WERI-Rb-1 (cell line): Measurements from ENCODE around the gene RHOG.

Experiments used
- DNase-seq: peaks from one replicate; pipeline ENCODE4 v3.0.0-alpha.2; 2020
- H3K27ac ChIP-seq: fragments of 250-450 bp; sonication (Bioruptor Pico); 2 replicates; pipeline ENCODE4 v1.5.1; 2020; ENCODE audit warnings: mild to moderate bottlenecking, moderate library complexity
- H3K27me3 ChIP-seq: fragments of 250-450 bp; sonication (Bioruptor Pico); 2 replicates; pipeline ENCODE4 v1.5.1; 2021; ENCODE audit warnings: mild to moderate bottlenecking, low read depth, moderate library complexity; ENCODE audit not compliant: insufficient read depth, severe bottlenecking
- H3K36me3 ChIP-seq: fragments of 250-450 bp; sonication (Bioruptor Pico); 2 replicates; pipeline ENCODE4 v1.5.1; 2020; ENCODE audit warnings: mild to moderate bottlenecking, moderate library complexity
- H3K4me3 ChIP-seq: 2 replicates; pipeline ENCODE4 v1.5.1; 2011; ENCODE audit warnings: low read depth, mild to moderate bottlenecking, control low read depth, low read length
- H3K9me3 ChIP-seq: fragments of 250-450 bp; sonication (Bioruptor Pico); 2 replicates; pipeline ENCODE4 v1.5.1; 2021; ENCODE audit warnings: mild to moderate bottlenecking, moderate library complexity; ENCODE audit not compliant: severe bottlenecking
- TF ChIP-seq, protein P1 (sequence below): IDR thresholded peaks from 2 replicates; pipeline ENCODE4 v1.5.1; 2011; ENCODE audit warnings: low read depth, mild to moderate bottlenecking, control low read depth, inconsistent platforms, low read length

The RHOG gene

DNA sequence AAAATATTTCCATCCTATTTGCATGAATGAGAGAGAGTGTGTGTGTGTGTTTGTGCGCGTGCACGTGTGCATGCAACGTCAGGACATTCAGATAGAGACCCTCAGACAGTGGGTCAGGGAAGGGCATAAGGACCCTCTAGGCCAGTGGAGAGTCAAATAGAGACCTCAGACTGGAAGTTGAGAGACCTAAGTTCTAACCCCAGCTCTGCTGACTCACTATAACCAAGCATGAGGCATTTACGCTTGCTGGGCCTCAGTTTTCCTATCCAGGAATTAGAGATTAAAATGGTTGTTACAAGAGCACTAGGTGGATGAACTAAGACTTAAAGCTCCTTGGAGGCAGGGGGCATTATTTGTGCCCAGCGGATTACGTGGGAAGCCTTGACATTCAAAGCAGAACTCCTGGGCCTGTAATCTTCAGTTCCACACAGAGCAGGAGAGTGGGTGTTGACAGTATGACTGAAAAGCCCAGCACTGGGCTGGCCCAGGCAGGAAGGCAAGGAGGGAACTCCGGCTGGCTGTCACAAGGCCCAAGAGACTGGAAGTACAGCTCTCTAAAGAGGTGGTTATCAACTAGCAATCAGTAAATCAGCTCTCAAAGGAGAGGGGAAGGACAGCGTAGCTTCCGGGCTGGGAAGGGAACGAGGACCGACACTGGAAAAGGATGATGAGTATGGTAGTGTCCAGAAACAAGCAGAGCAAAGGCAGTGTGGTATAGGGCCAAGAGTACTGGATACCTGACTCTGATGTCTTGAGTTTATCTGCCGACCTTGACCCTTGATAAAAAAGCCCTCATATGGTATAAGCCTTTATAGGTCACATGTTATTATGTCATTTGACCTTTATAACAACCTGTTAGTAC lies 9.2 kb downstream of the RHOG start:
- peaks cover 26% of the 10 kb centered on the region for H3K36me3 ChIP-seq
- no peaks in the 10 kb centered on the region for H3K9me3 ChIP-seq
- H3K4me3 ChIP-seq, result no peak overlapping the region
- no peak for DNase-seq
- H3K27ac ChIP-seq, result no peak overlapping the region
- H3K27me3 ChIP-seq, result no peaks in the 10 kb centered on the region
- TF ChIP-seq, protein P1, sequence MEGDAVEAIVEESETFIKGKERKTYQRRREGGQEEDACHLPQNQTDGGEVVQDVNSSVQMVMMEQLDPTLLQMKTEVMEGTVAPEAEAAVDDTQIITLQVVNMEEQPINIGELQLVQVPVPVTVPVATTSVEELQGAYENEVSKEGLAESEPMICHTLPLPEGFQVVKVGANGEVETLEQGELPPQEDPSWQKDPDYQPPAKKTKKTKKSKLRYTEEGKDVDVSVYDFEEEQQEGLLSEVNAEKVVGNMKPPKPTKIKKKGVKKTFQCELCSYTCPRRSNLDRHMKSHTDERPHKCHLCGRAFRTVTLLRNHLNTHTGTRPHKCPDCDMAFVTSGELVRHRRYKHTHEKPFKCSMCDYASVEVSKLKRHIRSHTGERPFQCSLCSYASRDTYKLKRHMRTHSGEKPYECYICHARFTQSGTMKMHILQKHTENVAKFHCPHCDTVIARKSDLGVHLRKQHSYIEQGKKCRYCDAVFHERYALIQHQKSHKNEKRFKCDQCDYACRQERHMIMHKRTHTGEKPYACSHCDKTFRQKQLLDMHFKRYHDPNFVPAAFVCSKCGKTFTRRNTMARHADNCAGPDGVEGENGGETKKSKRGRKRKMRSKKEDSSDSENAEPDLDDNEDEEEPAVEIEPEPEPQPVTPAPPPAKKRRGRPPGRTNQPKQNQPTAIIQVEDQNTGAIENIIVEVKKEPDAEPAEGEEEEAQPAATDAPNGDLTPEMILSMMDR, result no peak

DNA sequence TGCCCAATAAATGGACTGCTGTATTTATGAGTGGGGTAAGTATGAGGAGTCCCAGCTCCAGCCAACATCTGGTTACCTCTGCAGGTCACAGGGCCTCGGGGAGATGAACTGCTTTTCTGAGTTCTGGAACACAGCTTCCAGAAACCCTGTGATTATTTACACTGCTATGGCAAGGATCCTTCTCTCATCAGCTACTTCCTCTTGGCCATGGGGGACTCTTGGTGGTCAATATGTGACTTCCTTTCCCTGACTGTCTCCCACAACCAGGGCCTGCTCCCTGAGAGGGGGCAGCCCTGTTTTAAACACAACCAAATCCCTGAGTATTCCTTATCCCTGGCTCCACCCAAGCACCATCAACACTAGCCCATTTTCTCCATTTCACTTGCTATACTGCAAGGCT lies 10.0 kb downstream of the RHOG start:
- no peak overlapping the region for H3K27ac ChIP-seq
- TF ChIP-seq, protein P1, result no peak
- no peak overlapping the region for H3K4me3 ChIP-seq
- H3K9me3 ChIP-seq, result no peaks in the 10 kb centered on the region
- peaks cover 32% of the 10 kb centered on the region for H3K36me3 ChIP-seq
- DNase-seq, result no peak
- no peaks in the 10 kb centered on the region for H3K27me3 ChIP-seq

DNA sequence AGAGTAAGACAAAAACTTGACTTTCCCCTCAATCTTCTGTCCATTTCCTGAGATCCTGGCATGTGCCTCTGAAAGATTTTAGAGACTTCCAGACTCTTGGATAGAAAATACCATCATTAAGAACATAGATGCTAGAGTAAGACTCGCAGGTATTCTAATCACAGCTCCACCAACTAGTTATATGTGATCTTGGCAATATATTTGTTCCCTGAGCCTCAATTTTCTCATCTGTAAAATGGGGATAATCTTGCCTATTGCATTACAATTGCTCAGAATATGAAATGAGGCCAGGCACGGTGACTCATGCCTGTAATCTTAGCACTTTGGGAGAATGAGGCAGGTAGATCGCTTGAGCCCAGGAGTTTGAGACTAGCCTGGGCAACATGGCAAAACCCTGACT lies 10.7 kb downstream of the RHOG start:
- Histone ChIP-seq H3K9me3 (no peaks in the 10 kb centered on the region), H3K36me3 (peaks cover 32% of the 10 kb centered on the region), H3K27me3 (no peaks in the 10 kb centered on the region), H3K27ac (no peak overlapping the region), H3K4me3 (no peak overlapping the region)
- no peak for DNase-seq
- TF ChIP-seq, protein P1, result no peak

DNA sequence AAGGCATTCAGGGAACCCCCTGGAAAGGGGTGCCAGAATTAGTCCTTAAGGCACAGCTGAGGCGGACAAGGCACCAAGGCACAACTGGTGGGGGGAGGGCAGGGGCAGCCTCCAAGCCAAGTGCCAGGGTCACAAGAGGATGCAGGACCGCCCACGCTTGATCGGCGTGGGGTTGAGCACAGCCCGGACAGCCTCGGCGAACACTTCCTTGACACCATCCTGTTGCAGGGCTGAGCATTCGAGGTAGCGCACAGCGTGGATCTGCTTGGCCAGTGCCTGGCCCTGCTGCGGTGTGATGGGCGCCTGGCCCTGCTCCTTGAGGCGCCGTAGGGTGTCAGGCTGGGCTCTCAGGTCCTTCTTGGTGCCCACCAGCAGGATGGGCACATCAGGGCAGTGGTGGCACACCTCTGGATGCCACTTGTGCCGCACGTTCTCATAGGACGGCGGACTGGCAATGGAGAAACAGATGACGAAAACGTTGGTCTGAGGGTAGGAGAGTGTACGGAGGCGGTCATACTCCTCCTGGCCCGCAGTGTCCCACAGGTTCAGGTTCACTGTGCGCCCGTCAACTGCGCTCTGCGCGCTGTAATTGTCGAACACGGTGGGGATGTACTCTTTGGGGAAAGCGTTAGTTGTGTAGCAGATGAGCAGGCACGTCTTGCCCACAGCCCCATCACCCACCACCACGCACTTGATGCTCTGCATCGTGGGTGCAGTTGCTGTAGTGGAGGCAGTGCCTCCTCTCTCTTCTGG lies 13.1 kb downstream of the RHOG start:
- Histone ChIP-seq H3K9me3 (no peaks in the 10 kb centered on the region), H3K27ac (no peak overlapping the region), H3K4me3 (no peak overlapping the region), H3K27me3 (no peaks in the 10 kb centered on the region), H3K36me3 (peaks cover 28% of the 10 kb centered on the region)
- TF ChIP-seq, protein P1, result no peak
- DNase-seq, result no peak

DNA sequence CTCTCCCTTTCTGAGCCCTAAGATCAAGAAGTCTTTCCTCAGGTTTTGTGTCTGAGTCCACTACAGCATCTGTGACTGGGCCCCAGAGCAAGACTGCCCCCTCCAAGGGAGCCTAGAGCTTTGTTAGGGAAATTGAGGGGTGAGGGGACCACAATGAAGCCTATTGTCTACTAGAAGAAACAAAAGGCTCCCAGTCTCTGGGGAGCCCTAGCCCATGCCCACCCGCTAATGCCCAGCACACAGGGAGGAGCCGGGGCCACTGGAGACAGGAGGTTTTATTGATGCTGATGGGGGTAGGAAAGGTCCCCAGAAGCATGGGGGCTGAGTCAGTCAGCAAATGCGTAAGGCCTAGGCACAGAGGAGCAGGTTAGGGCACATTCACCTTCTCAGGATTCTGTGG lies 14.0 kb downstream of the RHOG start:
- H3K27me3 ChIP-seq, result no peaks in the 10 kb centered on the region
- no peak for DNase-seq
- no peak overlapping the region for H3K4me3 ChIP-seq
- H3K36me3 ChIP-seq, result peaks cover 28% of the 10 kb centered on the region
- TF ChIP-seq, protein P1, result no peak
- H3K27ac ChIP-seq, result no peak overlapping the region
- H3K9me3 ChIP-seq, result no peaks in the 10 kb centered on the region
